Measurements from ENCODE around the gene RRAS. TPM values are rescaled to one million over a fixed set of nuclear protein-coding genes. Genes with fewer than 3 reads are reported as not detected.
A peak's percentile ranks its signal among the peaks of the same experiment; 100 is the strongest.

RRAS gene
- total RNA-seq, 4 donors from 2014 or later: 24.0 to 44.5 (median 28.8) TPM

DNA sequence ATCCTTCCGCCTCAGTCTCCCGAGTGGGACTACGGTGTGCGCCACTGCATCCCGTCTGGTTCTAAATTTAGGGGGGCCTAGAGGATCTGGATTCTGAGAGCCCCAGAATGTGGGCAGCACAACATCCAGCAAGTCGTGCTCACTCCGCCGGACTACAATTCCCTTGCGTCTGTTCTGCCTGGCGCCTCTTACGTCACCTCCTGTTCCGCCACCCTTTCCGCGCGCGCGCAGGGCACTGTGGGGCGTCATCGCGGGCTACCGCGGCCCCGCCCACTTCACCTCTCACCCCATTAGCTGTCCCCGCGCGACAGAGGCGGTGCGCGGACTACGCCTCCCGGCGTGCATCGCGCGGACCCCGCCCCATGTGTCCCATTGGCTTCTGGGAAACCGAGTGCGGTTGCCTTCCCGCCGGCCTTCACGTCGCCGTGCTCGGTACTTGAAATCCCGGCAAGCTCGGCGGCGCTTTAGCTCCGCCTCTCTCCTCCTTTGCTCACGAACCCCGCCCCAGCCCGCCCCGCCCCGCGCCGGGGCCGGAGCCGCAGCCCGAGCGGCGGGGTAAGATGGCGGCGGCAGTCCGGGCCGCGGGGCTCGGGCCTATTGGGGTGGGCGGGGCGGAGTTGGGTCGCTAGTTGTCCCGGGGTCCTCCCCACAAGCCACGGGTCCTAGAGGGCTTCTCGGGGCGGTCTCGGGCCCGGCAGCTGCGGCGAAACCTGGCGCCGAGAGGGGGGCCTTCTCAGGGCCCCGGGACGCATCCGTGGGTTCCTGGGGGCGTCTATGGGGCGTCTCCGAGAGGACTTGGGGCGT, 1.9 kb upstream of the RRAS start, which contains the start of gene SCAF1:
TSS of gene SCAF1 (plus strand) at position 522 of the 804 bp plus-strand sequence. CDS start 2,818 bp downstream, outside the sequence.
- WGBS, 2 donors: 0% methylated on average over 20 to 40 of the region's 87 CpGs
- H3K4me3 ChIP-seq (replicated peaks in 1 of 3): peak within 1 kb of the TSS; percentile 47 to 90 (median 75)
- no peaks in the 10 kb centered on the region for H3K27me3 ChIP-seq
- peak within 1 kb of the TSS; percentile 95 to 98 (median 96) for H3K27ac ChIP-seq
- H3K36me3 ChIP-seq: peaks cover 6% of the 10 kb centered on the region in 2 donors
- TF ChIP-seq, protein P1, sequence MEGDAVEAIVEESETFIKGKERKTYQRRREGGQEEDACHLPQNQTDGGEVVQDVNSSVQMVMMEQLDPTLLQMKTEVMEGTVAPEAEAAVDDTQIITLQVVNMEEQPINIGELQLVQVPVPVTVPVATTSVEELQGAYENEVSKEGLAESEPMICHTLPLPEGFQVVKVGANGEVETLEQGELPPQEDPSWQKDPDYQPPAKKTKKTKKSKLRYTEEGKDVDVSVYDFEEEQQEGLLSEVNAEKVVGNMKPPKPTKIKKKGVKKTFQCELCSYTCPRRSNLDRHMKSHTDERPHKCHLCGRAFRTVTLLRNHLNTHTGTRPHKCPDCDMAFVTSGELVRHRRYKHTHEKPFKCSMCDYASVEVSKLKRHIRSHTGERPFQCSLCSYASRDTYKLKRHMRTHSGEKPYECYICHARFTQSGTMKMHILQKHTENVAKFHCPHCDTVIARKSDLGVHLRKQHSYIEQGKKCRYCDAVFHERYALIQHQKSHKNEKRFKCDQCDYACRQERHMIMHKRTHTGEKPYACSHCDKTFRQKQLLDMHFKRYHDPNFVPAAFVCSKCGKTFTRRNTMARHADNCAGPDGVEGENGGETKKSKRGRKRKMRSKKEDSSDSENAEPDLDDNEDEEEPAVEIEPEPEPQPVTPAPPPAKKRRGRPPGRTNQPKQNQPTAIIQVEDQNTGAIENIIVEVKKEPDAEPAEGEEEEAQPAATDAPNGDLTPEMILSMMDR (IDR thresholded peaks at IDR 0.05): no peak
- TF ChIP-seq POLR2A (IDR thresholded peaks at IDR 0.05): peak; percentile 83 to 86
- peak; percentile 99 to 100 for DNase-seq
- intact Hi-C loops (cut with DNase I): no loop called here
- peaks cover 25 to 51% of the 10 kb centered on the region in 2 donors for H3K4me1 ChIP-seq
- no peaks in the 10 kb centered on the region for H3K9me3 ChIP-seq

DNA sequence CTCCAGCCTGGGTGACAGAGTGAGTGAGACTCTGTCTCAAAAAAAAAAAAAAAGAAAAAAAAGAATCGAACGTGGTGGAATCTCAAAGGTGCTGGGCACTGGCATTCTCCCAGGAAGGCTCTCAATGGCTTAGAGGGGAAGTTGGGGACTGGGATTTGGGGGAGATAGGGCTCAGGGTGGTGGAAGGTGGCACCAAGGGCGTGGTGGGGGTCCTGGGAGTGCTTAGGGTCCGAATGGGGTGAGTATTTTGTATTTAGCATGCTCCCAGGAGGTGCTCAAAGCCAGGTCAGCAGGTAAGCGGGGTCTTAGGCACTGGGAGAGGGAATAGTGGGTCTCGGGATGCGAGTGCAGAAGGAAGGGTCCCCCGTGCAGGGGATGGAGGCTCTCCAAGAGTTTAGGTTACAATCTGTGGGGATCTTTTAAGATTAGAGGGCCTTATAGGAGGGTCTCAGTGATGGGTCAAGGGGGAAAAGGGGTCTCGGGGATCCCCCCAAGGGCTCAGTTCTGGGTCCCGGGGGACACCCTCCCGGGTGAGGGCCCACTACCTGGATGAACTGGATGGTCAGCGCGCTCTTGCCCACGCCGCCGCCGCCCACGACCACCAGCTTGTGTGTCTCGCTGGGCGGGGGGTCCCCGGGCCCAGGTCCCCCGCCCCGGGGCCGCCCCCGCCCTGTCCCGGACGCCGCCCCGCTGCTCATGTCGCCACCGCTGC, 386 bp downstream of the RRAS start:
- Histone ChIP-seq H3K27ac (peak overlapping the region; percentile 62 to 96 (median 77)), H3K27me3 (no peaks in the 10 kb centered on the region), H3K36me3 (no peaks in the 10 kb centered on the region), H3K9me3 (no peaks in the 10 kb centered on the region), H3K4me3 (replicated peaks in 1 of 3) (peak overlapping the region; percentile 5 to 75 (median 72)), H3K4me1 (peaks cover 25 to 56% of the 10 kb centered on the region in 2 donors)
- DNase-seq: peak; percentile 60 to 62
- no peak for TF ChIP-seq POLR2A (IDR thresholded peaks at IDR 0.05)
- TF ChIP-seq, protein P1 (IDR thresholded peaks at IDR 0.05): no peak
- intact Hi-C loops (cut with DNase I): loop anchor here (5.0 kb wide), 1 partner anchor 42 kb away; no protein-coding TSS in a partner anchor
- WGBS, 2 donors: 10 to 15% methylated on average over 8 to 11 of the region's 31 CpGs

DNA sequence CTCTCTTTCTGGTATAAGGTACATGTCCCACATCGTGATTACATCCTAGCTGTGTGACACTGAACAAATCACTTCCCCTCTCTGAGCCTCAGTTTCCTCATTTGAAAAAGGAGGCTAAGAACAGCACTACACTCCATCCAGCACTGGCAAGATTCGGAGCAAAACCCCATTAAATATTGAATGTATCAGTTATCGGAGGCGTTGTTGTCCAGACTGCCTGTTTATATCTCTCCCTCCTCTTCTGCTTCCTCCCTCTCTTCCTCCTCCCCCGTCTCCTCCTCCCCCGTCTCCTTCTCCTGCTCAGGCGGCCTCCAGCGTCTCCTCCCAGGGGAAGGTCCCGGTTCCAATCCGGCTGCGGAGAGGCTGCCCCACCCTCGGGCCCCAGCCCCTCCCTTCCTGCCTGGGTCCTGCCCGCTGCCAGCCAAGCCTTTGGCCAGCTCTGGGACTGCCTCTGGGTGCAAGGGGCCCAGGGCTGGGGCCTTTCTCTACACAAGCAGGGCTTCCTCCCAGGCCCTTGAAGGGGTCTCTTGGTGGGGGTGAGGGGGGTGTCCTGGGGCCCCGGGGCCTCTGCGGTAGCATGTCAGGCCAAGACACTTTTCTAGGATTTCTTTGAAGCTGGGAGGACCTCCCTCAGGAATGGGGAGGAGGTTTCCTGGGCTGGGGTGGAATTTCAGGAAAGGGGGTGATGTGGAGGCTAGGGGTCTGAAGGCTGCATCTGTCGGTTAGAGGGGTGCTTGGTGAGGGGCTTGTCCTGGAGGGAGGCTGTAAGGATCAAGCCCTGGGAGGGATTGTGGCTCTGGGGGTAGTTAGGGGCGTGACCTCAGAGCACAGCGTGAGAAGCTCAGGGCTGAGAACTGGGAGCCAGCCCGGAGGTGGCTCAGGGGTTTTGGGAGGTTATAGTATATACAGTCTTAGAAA, 1.9 kb downstream of the RRAS start:
- H3K27me3 ChIP-seq: no peaks in the 10 kb centered on the region
- no peaks in the 10 kb centered on the region for H3K9me3 ChIP-seq
- peak; percentile 38 to 47 for DNase-seq
- H3K4me1 ChIP-seq: peaks cover 21 to 46% of the 10 kb centered on the region in 2 donors
- H3K4me3 ChIP-seq (replicated peaks in 1 of 3): peak overlapping the region in 1 of 3 donors; percentile 75
- no peaks in the 10 kb centered on the region for H3K36me3 ChIP-seq
- 22 to 24% methylated on average over 19 of the region's 19 CpGs for WGBS, 2 donors
- TF ChIP-seq POLR2A (IDR thresholded peaks at IDR 0.05): no peak
- TF ChIP-seq, protein P1 (IDR thresholded peaks at IDR 0.05): no peak
- intact Hi-C loops (cut with DNase I): loop anchor here (5.0 kb wide), 1 partner anchor 41 kb away; no protein-coding TSS in a partner anchor
- H3K27ac ChIP-seq: peak overlapping the region; percentile 62 to 96 (median 71)

DNA sequence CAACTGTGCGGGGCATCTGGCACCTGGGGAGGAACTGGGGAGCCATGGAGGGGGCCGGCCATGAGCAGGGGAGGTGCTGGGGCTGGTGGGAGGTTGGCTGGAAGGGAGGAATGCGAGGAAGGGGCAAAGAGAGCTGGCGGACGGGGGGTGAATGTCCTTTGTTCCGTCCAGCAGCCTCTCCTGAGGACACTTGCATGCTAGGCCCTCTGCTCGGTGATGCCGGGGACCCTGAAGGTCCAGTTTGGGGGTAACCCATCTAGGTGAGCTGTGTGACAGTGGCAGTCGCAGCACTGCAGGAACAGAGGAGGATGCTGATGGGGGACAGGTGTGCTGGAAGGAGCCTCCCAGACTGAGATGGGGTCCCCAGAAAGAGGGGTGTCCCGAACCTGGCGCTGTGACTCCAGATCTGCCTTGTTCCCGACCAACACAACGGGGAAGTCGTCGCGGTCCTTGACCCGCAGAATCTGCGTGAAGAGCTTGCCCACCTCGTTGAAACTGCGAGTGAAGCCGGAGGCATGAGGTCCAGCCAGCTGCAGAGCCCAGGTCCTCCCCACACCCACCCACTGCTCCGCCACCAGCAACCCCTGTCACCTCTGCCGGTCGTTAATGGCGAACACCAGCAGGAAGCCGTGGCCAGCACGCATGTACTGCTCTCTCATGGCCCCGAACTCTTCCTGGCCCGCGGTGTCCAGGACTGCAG, 3.6 kb downstream of the RRAS start:
- peaks cover 14 to 39% of the 10 kb centered on the region in 2 donors for H3K4me1 ChIP-seq
- no peaks in the 10 kb centered on the region for H3K36me3 ChIP-seq
- no peaks in the 10 kb centered on the region for H3K27me3 ChIP-seq
- no peak overlapping the region for H3K4me3 ChIP-seq (replicated peaks in 1 of 3)
- no peak for DNase-seq
- TF ChIP-seq, protein P1 (IDR thresholded peaks at IDR 0.05): no peak
- no peak for TF ChIP-seq POLR2A (IDR thresholded peaks at IDR 0.05)
- 57 to 65% methylated on average over 21 to 30 of the region's 30 CpGs for WGBS, 2 donors
- H3K27ac ChIP-seq: no peak overlapping the region
- no peaks in the 10 kb centered on the region for H3K9me3 ChIP-seq
- intact Hi-C loops (cut with DNase I): loop anchor here (5.0 kb wide), 1 partner anchor 39 kb away; no protein-coding TSS in a partner anchor

Measured in thyroid gland (tissue), 4 donors.